ENCODE data around the gene RFXANK.

Gene RFXANK

DNA sequence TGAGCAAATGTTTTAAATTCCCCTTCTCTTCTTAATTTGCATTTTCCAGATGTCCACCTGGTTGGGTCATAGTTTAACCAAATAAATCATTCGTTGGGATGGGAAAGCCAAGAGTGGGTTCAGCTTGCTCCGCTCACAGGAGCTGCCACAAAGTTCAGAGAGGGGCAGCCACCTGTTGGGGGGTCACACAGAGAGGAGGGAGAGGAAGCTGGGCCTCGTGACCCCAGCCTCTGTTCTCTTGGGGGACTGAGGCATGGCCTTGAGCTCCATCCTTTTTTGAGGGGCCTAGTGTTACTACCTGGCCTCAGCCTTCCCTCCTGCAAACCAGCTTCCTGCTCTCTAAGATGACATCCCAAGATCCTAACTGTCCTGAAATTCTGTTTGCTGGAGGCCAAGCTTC is 24.4 kb upstream of the RFXANK start:
- TF ChIP-seq CSDC2 (CRISPR knock-in tag; IDR thresholded peaks at IDR 0.05): no peak
- TF ChIP-seq, protein P1, sequence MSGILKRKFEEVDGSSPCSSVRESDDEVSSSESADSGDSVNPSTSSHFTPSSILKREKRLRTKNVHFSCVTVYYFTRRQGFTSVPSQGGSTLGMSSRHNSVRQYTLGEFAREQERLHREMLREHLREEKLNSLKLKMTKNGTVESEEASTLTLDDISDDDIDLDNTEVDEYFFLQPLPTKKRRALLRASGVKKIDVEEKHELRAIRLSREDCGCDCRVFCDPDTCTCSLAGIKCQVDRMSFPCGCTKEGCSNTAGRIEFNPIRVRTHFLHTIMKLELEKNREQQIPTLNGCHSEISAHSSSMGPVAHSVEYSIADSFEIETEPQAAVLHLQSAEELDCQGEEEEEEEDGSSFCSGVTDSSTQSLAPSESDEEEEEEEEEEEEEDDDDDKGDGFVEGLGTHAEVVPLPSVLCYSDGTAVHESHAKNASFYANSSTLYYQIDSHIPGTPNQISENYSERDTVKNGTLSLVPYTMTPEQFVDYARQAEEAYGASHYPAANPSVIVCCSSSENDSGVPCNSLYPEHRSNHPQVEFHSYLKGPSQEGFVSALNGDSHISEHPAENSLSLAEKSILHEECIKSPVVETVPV (CRISPR knock-in tag; IDR thresholded peaks at IDR 0.05): no peak
- TF ChIP-seq, protein P2, sequence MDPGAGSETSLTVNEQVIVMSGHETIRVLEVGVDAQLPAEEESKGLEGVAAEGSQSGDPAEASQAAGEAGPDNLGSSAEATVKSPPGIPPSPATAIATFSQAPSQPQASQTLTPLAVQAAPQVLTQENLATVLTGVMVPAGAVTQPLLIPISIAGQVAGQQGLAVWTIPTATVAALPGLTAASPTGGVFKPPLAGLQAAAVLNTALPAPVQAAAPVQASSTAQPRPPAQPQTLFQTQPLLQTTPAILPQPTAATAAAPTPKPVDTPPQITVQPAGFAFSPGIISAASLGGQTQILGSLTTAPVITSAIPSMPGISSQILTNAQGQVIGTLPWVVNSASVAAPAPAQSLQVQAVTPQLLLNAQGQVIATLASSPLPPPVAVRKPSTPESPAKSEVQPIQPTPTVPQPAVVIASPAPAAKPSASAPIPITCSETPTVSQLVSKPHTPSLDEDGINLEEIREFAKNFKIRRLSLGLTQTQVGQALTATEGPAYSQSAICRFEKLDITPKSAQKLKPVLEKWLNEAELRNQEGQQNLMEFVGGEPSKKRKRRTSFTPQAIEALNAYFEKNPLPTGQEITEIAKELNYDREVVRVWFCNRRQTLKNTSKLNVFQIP (CRISPR knock-in tag; IDR thresholded peaks at IDR 0.05; ENCODE audit: borderline replicate concordance, low read depth): no peak
- TF ChIP-seq GLIS3 (CRISPR knock-in tag; IDR thresholded peaks at IDR 0.05): no peak
- TF ChIP-seq ZNF8 (CRISPR knock-in tag; IDR thresholded peaks at IDR 0.05): no peak
- no peak for TF ChIP-seq ZFP3 (CRISPR knock-in tag; IDR thresholded peaks at IDR 0.05)
- no peak for TF ChIP-seq PPARA (CRISPR knock-in tag; IDR thresholded peaks at IDR 0.05; ENCODE audit: borderline replicate concordance)
- TF ChIP-seq ISL1 (CRISPR knock-in tag; IDR thresholded peaks at IDR 0.05): no peak
- no peak for TF ChIP-seq BACH2 (CRISPR knock-in tag; IDR thresholded peaks at IDR 0.05; ENCODE audit: borderline replicate concordance)
- no peak for TF ChIP-seq OSR1 (CRISPR knock-in tag; IDR thresholded peaks at IDR 0.05)
- no peak for TF ChIP-seq SNAI2 (CRISPR knock-in tag; IDR thresholded peaks at IDR 0.05)
- TF ChIP-seq, protein P3, sequence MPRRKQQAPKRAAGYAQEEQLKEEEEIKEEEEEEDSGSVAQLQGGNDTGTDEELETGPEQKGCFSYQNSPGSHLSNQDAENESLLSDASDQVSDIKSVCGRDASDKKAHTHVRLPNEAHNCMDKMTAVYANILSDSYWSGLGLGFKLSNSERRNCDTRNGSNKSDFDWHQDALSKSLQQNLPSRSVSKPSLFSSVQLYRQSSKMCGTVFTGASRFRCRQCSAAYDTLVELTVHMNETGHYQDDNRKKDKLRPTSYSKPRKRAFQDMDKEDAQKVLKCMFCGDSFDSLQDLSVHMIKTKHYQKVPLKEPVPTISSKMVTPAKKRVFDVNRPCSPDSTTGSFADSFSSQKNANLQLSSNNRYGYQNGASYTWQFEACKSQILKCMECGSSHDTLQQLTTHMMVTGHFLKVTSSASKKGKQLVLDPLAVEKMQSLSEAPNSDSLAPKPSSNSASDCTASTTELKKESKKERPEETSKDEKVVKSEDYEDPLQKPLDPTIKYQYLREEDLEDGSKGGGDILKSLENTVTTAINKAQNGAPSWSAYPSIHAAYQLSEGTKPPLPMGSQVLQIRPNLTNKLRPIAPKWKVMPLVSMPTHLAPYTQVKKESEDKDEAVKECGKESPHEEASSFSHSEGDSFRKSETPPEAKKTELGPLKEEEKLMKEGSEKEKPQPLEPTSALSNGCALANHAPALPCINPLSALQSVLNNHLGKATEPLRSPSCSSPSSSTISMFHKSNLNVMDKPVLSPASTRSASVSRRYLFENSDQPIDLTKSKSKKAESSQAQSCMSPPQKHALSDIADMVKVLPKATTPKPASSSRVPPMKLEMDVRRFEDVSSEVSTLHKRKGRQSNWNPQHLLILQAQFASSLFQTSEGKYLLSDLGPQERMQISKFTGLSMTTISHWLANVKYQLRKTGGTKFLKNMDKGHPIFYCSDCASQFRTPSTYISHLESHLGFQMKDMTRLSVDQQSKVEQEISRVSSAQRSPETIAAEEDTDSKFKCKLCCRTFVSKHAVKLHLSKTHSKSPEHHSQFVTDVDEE (CRISPR knock-in tag; IDR thresholded peaks at IDR 0.05): no peak
- no peak for TF ChIP-seq ESRRG (CRISPR knock-in tag; IDR thresholded peaks at IDR 0.05)
- no peak for TF ChIP-seq TCF4 (CRISPR knock-in tag; IDR thresholded peaks at IDR 0.05; ENCODE audit: borderline replicate concordance)
- TF ChIP-seq, protein P4, sequence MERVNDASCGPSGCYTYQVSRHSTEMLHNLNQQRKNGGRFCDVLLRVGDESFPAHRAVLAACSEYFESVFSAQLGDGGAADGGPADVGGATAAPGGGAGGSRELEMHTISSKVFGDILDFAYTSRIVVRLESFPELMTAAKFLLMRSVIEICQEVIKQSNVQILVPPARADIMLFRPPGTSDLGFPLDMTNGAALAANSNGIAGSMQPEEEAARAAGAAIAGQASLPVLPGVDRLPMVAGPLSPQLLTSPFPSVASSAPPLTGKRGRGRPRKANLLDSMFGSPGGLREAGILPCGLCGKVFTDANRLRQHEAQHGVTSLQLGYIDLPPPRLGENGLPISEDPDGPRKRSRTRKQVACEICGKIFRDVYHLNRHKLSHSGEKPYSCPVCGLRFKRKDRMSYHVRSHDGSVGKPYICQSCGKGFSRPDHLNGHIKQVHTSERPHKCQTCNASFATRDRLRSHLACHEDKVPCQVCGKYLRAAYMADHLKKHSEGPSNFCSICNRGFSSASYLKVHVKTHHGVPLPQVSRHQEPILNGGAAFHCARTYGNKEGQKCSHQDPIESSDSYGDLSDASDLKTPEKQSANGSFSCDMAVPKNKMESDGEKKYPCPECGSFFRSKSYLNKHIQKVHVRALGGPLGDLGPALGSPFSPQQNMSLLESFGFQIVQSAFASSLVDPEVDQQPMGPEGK (CRISPR knock-in tag; IDR thresholded peaks at IDR 0.05; ENCODE audit: borderline replicate concordance): no peak
- no peak for TF ChIP-seq ARNTL (CRISPR knock-in tag; IDR thresholded peaks at IDR 0.05; ENCODE audit: borderline replicate concordance, low read depth)
- no peak for TF ChIP-seq ZC3H10 (CRISPR knock-in tag; IDR thresholded peaks at IDR 0.05)
- no peak for TF ChIP-seq ZFP30 (CRISPR knock-in tag; IDR thresholded peaks at IDR 0.05)
- no peak for TF ChIP-seq ZNF70 (CRISPR knock-in tag; IDR thresholded peaks at IDR 0.05)
- ATAC-seq: no peak

DNA sequence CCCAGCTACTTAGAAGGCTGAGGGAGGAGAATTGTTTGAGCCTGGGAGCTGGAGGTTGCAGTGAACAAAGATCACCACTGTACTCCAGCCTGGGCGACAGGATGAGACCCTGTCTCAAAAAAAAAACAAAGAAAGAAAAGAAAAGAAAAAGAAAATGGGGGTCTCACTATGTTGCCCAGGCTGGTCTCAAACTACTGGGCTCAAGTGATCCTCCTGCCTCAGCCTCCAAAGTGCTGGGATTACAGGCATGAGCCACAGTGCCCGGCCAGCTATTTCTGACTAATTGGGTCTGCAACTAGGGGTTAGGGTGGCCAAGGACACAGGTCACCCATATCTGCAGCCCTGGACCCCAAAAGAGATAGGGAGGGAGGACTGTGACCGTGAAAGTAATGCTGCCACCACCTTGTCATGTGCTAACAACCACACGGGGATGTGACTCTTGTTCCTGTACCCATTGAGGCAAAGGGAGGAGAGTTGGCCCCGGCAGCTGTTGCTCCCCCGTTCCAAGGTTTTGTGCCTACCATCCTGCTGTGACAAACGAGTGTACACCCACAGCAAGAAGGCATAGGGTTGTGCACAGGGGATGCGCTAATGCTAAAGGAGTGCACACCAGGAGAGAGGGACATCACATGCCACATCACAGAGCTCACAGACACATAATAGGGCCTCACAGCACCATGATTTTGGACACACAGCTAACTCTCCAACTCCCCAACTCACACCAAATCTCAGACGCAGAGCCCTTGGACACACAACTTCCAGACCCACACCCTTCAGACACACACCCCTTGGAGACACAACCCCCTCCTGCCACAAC is 22.6 kb upstream of the RFXANK start:
- ATAC-seq: no peak
- TF ChIP-seq ISL1 (CRISPR knock-in tag; IDR thresholded peaks at IDR 0.05) (no peak), ZNF565 (CRISPR knock-in tag; conservative IDR thresholded peaks at IDR 0.05; ENCODE audit: low read depth) (no peak), TOX (CRISPR knock-in tag; IDR thresholded peaks at IDR 0.05; ENCODE audit: borderline replicate concordance) (no peak), PPARA (CRISPR knock-in tag; IDR thresholded peaks at IDR 0.05; ENCODE audit: borderline replicate concordance) (no peak), ZC3H10 (CRISPR knock-in tag; IDR thresholded peaks at IDR 0.05) (no peak), OSR1 (CRISPR knock-in tag; IDR thresholded peaks at IDR 0.05) (no peak), RARB (CRISPR knock-in tag; IDR thresholded peaks at IDR 0.05) (no peak), SNAI2 (CRISPR knock-in tag; IDR thresholded peaks at IDR 0.05) (no peak), ARNTL (CRISPR knock-in tag; IDR thresholded peaks at IDR 0.05; ENCODE audit: borderline replicate concordance, low read depth) (no peak)
- TF ChIP-seq, protein P3 (CRISPR knock-in tag; IDR thresholded peaks at IDR 0.05): no peak
- TF ChIP-seq, protein P1 (CRISPR knock-in tag; IDR thresholded peaks at IDR 0.05): no peak
- TF ChIP-seq, protein P5, sequence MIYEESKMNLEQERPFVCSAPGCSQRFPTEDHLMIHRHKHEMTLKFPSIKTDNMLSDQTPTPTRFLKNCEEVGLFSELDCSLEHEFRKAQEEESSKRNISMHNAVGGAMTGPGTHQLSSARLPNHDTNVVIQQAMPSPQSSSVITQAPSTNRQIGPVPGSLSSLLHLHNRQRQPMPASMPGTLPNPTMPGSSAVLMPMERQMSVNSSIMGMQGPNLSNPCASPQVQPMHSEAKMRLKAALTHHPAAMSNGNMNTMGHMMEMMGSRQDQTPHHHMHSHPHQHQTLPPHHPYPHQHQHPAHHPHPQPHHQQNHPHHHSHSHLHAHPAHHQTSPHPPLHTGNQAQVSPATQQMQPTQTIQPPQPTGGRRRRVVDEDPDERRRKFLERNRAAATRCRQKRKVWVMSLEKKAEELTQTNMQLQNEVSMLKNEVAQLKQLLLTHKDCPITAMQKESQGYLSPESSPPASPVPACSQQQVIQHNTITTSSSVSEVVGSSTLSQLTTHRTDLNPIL (CRISPR knock-in tag; IDR thresholded peaks at IDR 0.05; ENCODE audit: low read depth): no peak

Measured in SK-N-SH treated with all-trans-retinoic acid at 6 μM for 48 hours (cell line).